SJSA1 (cell line): ENCODE data around the gene NUBP2. TPM values are rescaled to one million over a fixed set of nuclear protein-coding genes. Genes with fewer than 3 reads are reported as not detected.

Experiments used
- DNase-seq, 2 experiments: peaks; one replicate each; pipeline ENCODE4 v3.0.0-alpha.2; 2015 to 2020; ENCODE audit warnings: low spot score in 2 of 2, low read depth in 1 of 2
- H3K27ac ChIP-seq: fragments of 250-450 bp; sonication (Bioruptor Pico); 2 replicates; pipeline ENCODE4 v1.5.1; 2020; ENCODE audit warnings: mild to moderate bottlenecking, moderate library complexity
- H3K27me3 ChIP-seq: fragments of 250-450 bp; sonication (Bioruptor Pico); replicated peaks from 2 replicates; pipeline ENCODE4 v1.5.1; 2020; ENCODE audit warnings: mild to moderate bottlenecking, moderate library complexity
- H3K36me3 ChIP-seq: fragments of 250-450 bp; sonication (Bioruptor Pico); 2 replicates; pipeline ENCODE4 v1.5.1; 2020; ENCODE audit warnings: mild to moderate bottlenecking
- H3K4me1 ChIP-seq: fragments of 250-450 bp; sonication (Bioruptor Pico); replicated peaks from 2 replicates; pipeline ENCODE4 v1.6.1; 2021; ENCODE audit warnings: mild to moderate bottlenecking
- H3K4me3 ChIP-seq: fragments of 250-450 bp; sonication (Bioruptor Pico); 2 replicates; pipeline ENCODE4 v1.5.1; 2020; ENCODE audit warnings: mild to moderate bottlenecking
- H3K9me3 ChIP-seq: fragments of 250-450 bp; sonication (Bioruptor Pico); replicated peaks from 2 replicates; pipeline ENCODE4 v1.5.1; 2020; ENCODE audit warnings: mild to moderate bottlenecking
- total RNA-seq: library from RNA; depleted of rRNA; stranded (reverse); fragments of >200 nt; shearing (Covaris generic); gene quantifications from 2 replicates; pipeline ENCODE4 v1.2.3, GENCODE V29; 2014

NUBP2 gene
- total RNA-seq, 1 experiment from 2014 or later, result 117 TPM

GRCh38 chr16:1763521-1764511 is 18.9 kb upstream of the NUBP2 start:
- H3K27ac ChIP-seq, result no peak overlapping the region

DNA sequence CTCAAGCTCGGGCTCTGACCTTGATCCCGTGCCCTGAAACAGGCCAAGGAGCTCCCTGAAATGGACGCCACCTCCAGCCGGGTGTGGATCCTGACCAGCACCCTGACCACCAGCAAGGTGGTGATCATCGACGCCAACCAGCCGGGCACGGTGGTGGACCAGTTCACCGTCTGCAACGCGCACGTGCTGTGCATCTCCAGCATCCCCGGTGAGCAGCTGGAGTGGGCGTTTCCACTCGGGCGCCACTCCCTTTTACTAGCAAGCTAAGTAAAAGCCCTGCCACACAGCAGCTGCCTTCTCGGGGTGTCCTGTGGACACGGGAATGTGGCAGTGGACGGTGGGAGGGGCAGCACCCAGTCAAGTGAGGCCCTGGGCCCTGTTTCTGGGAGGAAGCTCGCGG is 17.8 kb upstream of the NUBP2 start:
- Histone ChIP-seq H3K27me3 (no peaks in the 10 kb centered on the region), H3K36me3 (peaks cover 91% of the 10 kb centered on the region), H3K4me3 (no peak overlapping the region), H3K4me1 (no peaks in the 10 kb centered on the region), H3K27ac (no peak overlapping the region), H3K9me3 (no peaks in the 10 kb centered on the region)
- DNase-seq, result no peak

More at GRCh38 chr16:1763521-1764511, 18.9 kb upstream of the NUBP2 start:
- H3K36me3 ChIP-seq, result peaks cover 90% of the 10 kb centered on the region
- no peaks in the 10 kb centered on the region for H3K27me3 ChIP-seq
- H3K9me3 ChIP-seq, result no peaks in the 10 kb centered on the region
- no peaks in the 10 kb centered on the region for H3K4me1 ChIP-seq
- no peak overlapping the region for H3K4me3 ChIP-seq
- DNase-seq, result no peak

- H3K4me3 ChIP-seq, result no peak overlapping the region
- peaks cover 7% of the 10 kb centered on the region for H3K4me1 ChIP-seq
- H3K36me3 ChIP-seq, result peaks cover 91% of the 10 kb centered on the region
- no peaks in the 10 kb centered on the region for H3K27me3 ChIP-seq
- H3K27ac ChIP-seq, result no peak overlapping the region
- DNase-seq, result no peak
- no peaks in the 10 kb centered on the region for H3K9me3 ChIP-seq
Measured at GRCh38 chr16:1765826-1766225, 16.9 kb upstream of the NUBP2 start.

- H3K4me1 ChIP-seq, result peaks cover 9% of the 10 kb centered on the region
- no peaks in the 10 kb centered on the region for H3K9me3 ChIP-seq
- H3K4me3 ChIP-seq, result no peak overlapping the region
- no peak overlapping the region for H3K27ac ChIP-seq
- H3K27me3 ChIP-seq, result no peaks in the 10 kb centered on the region
- peaks cover 91% of the 10 kb centered on the region for H3K36me3 ChIP-seq
- DNase-seq, result no peak
Measured at GRCh38 chr16:1766231-1766630, 16.5 kb upstream of the NUBP2 start.

DNA sequence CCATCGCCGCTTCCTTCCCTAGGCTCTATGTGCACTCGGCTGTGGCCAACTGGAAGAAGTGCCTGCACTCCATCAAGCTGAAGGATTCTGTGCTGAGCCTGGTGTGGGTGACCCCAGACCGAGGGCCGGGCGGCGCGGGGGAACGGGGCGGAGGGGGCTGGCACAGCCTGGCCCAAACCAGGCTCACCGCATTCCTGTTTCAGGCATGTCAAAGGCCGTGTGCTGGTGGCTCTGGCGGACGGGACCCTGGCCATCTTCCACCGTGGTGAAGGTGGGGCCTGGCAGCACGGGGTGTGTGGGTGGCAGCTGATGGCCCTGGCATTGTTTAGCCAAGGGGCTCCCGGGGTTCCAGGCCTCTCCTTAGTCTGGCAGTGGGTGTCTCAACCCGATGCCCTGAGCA is 16.1 kb upstream of the NUBP2 start:
- Histone ChIP-seq H3K4me3 (no peak overlapping the region), H3K27me3 (no peaks in the 10 kb centered on the region), H3K9me3 (no peaks in the 10 kb centered on the region), H3K4me1 (peaks cover 12% of the 10 kb centered on the region), H3K27ac (no peak overlapping the region), H3K36me3 (peaks cover 92% of the 10 kb centered on the region)
- no peak for DNase-seq

DNA sequence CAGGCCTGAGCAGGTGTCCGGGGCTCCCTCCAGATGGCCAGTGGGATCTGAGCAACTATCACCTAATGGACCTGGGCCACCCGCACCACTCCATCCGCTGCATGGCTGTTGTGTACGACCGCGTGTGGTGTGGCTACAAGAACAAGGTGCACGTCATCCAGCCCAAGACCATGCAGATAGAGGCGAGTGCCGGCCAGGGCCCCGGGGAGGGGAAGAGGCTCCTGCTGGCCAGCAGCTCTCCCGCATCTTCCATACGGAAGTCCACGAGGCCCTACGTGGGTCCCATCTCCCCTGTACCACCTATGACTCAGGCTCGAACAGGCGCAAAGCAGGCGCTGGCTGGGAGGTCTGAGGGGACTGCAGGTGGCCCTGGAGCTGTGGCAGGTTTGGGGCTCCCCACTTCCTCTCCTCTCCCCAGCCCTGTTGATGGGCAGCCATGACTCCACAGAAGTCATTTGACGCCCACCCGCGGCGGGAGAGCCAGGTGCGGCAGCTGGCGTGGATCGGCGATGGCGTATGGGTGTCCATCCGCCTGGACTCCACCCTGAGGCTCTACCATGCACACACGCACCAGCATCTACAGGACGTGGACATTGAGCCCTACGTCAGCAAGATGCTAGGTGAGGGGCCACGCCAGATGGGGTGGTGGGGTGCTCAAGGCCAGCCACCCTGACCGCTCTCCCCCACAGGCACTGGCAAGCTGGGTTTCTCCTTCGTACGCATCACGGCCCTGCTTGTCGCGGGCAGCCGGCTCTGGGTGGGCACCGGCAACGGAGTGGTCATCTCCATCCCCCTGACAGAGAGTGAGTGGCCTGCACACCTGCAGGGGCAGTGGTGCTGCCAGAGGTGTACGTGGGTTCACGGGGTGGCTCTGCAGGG is 15.4 kb upstream of the NUBP2 start:
- no peak overlapping the region for H3K4me3 ChIP-seq
- no peaks in the 10 kb centered on the region for H3K27me3 ChIP-seq
- no peak overlapping the region for H3K27ac ChIP-seq
- peaks cover 92% of the 10 kb centered on the region for H3K36me3 ChIP-seq
- H3K9me3 ChIP-seq, result no peaks in the 10 kb centered on the region
- H3K4me1 ChIP-seq, result peaks cover 19% of the 10 kb centered on the region
- DNase-seq, result no peak

DNA sequence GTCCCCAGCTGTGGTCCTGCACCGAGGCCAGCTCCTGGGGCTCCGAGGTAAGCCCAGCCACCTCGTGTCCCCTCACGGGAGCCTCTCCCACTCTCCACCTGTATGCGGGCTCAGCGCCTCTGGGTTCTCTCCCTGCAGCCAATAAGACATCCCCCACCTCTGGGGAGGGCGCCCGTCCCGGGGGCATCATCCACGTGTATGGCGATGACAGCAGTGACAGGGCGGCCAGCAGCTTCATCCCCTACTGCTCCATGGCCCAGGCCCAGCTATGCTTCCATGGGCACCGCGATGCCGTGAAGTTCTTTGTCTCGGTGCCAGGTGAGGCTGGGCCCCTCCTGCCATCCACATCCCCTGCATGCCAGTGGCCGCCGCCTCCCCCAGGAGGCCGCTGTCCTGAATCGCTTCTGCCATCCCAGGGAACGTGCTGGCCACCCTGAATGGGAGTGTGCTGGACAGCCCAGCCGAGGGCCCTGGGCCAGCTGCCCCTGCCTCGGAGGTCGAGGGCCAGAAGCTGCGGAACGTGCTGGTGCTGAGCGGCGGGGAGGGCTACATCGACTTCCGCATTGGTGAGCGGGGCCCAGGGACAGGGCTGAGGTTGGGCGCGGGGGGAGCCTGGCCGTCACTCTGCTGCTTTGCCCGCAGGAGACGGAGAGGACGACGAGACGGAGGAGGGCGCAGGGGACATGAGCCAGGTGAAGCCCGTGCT is 14.5 kb upstream of the NUBP2 start:
- H3K9me3 ChIP-seq, result peaks cover 4% of the 10 kb centered on the region
- H3K4me3 ChIP-seq, result no peak overlapping the region
- H3K4me1 ChIP-seq, result peaks cover 19% of the 10 kb centered on the region
- H3K36me3 ChIP-seq, result peaks cover 92% of the 10 kb centered on the region
- no peak for DNase-seq
- H3K27ac ChIP-seq, result no peak overlapping the region
- no peaks in the 10 kb centered on the region for H3K27me3 ChIP-seq

GRCh38 chr16:1768767-1769401 is 13.9 kb upstream of the NUBP2 start:
- no peak for DNase-seq
- no peaks in the 10 kb centered on the region for H3K27me3 ChIP-seq
- peaks cover 4% of the 10 kb centered on the region for H3K9me3 ChIP-seq
- no peak overlapping the region for H3K27ac ChIP-seq
- peaks cover 23% of the 10 kb centered on the region for H3K4me1 ChIP-seq
- H3K4me3 ChIP-seq, result no peak overlapping the region
- peaks cover 89% of the 10 kb centered on the region for H3K36me3 ChIP-seq

GRCh38 chr16:1769402-1770300 is 13.1 kb upstream of the NUBP2 start:
- H3K27me3 ChIP-seq, result no peaks in the 10 kb centered on the region
- peaks cover 4% of the 10 kb centered on the region for H3K9me3 ChIP-seq
- peaks cover 89% of the 10 kb centered on the region for H3K36me3 ChIP-seq
- no peak overlapping the region for H3K4me3 ChIP-seq
- no peak overlapping the region for H3K27ac ChIP-seq
- H3K4me1 ChIP-seq, result peaks cover 30% of the 10 kb centered on the region
- no peak for DNase-seq

DNA sequence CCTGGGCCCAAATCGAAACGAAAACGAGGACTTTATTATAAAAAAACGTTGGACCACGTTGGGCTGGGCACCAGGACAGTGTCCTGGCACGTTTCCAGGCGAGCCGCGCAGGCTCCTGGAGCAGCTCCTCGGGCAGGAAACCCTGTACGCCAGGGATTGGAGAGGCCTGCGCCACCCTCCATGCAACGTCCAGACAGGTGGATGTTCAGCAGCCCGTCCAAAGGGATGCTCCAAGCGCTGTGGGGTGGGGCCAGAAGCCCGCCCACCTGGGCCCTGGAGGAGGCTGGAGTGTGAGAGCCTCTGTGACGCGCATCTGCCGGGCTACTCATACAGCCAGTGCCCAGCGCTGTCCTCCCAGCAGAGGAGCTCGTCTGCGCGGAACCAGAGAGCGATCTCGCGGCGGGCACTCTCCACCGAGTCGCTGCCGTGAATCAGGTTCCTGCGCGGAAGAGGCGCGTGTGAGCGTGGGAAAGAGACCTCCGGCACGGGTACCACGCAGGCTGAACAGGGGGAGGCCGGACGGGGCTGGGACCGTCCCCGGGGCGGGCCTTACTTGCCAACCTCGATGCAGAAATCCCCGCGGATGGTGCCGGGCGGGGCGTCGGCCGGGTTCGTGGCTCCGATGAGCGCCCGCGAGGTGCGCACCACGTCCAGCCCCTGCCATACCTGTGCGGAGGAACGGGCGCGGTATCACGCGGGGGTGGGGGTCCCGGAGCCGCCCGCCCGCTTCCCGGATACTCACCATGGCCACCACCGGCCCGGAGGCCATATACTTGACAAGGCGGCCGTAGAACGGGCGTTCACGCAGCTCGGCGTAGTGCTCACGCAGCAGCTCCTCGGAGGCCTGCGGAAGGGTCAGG is 12.2 kb upstream of the NUBP2 start:
- Histone ChIP-seq H3K36me3 (peaks cover 89% of the 10 kb centered on the region), H3K27me3 (no peaks in the 10 kb centered on the region), H3K27ac (no peak overlapping the region), H3K9me3 (peaks cover 4% of the 10 kb centered on the region), H3K4me3 (peak overlapping the region; percentile 98), H3K4me1 (peaks cover 30% of the 10 kb centered on the region)
- no peak for DNase-seq

- Histone ChIP-seq H3K27ac (no peak within 1 kb of the TSS), H3K4me3 (peak within 1 kb of the TSS; percentile 98), H3K36me3 (peaks cover 87% of the 10 kb centered on the region), H3K27me3 (no peaks in the 10 kb centered on the region), H3K4me1 (peaks cover 30% of the 10 kb centered on the region), H3K9me3 (peaks cover 4% of the 10 kb centered on the region)
- DNase-seq, result peak in 1 of 2 experiments; percentile 24
Measured at GRCh38 chr16:1771188-1771863, 11.4 kb upstream of the NUBP2 start, which contains the start of gene NME3. TSS of gene NME3 (minus strand) at chr16:1771543. CDS start at chr16:1771534, 9 bp downstream.
